Measurements from ENCODE around the gene CDCA3. TPM values are rescaled to one million over a fixed set of nuclear protein-coding genes. Genes with fewer than 3 reads are reported as not detected.
"Not testable (repeated sequence)": the region's sequence is repeated elsewhere in the genome, so short reads cannot be mapped to it uniquely, and the experiment has no call there.

The CDCA3 gene
- total RNA-seq = 41.6 and 42.1 TPM in 2 replicates

- peak; percentile 92 for DNase-seq (ENCODE audit: low spot score)
- H3K4me1 Mint-ChIP-seq (ENCODE audit: low read depth) = peaks cover 34% of the 10 kb centered on the region
- H3K9me3 Mint-ChIP-seq = no peaks in the 10 kb centered on the region
- peak within 1 kb of the TSS; percentile 97 for H3K27ac Mint-ChIP-seq
- H3K36me3 Mint-ChIP-seq (ENCODE audit: low read depth) = peaks cover 49% of the 10 kb centered on the region
- no peaks in the 10 kb centered on the region for H3K27me3 Mint-ChIP-seq (ENCODE audit: low read depth)
- intact Hi-C loops (cut with micrococcal nuclease) = loop anchor here (1.0 to 5.0 kb wide), 3 partner anchors 119 to 359 kb away; partner anchors contain the start of genes EMG1, MRPL51, NCAPD2 and NOP2
- H3K4me3 Mint-ChIP-seq (ENCODE audit: low read depth) = peak within 1 kb of the TSS; percentile 96
Observed at GRCh38 chr12:6851153-6851920, at the start of gene CDCA3. Gene CDCA3 (minus strand): TSS chr12:6851286. CDS start chr12:6850952, 334 bp downstream.

GRCh38 chr12:6899837-6900519 lies 48.9 kb upstream of the CDCA3 start:
- no peak for DNase-seq (ENCODE audit: low spot score)
- Mint-ChIP-seq H3K4me1 (ENCODE audit: low read depth) (peaks cover 6% of the 10 kb centered on the region), H3K4me3 (ENCODE audit: low read depth) (no peak overlapping the region), H3K36me3 (ENCODE audit: low read depth) (no peaks in the 10 kb centered on the region), H3K27me3 (ENCODE audit: low read depth) (no peaks in the 10 kb centered on the region), H3K9me3 (no peaks in the 10 kb centered on the region), H3K27ac (no peak overlapping the region)
- intact Hi-C loops (cut with micrococcal nuclease) = no loop called here

GRCh38 chr12:6899427-6899826 lies 48.3 kb upstream of the CDCA3 start:
- H3K27me3 Mint-ChIP-seq (ENCODE audit: low read depth) = no peaks in the 10 kb centered on the region
- no peaks in the 10 kb centered on the region for H3K9me3 Mint-ChIP-seq
- no peak overlapping the region for H3K4me3 Mint-ChIP-seq (ENCODE audit: low read depth)
- DNase-seq (ENCODE audit: low spot score) = no peak
- no peaks in the 10 kb centered on the region for H3K36me3 Mint-ChIP-seq (ENCODE audit: low read depth)
- intact Hi-C loops (cut with micrococcal nuclease) = no loop called here
- no peak overlapping the region for H3K27ac Mint-ChIP-seq
- H3K4me1 Mint-ChIP-seq (ENCODE audit: low read depth) = peaks cover 6% of the 10 kb centered on the region

GRCh38 chr12:6896846-6897435 lies 45.9 kb upstream of the CDCA3 start:
- no peak overlapping the region for H3K4me3 Mint-ChIP-seq (ENCODE audit: low read depth)
- H3K9me3 Mint-ChIP-seq = no peaks in the 10 kb centered on the region
- intact Hi-C loops (cut with micrococcal nuclease) = no loop called here

GRCh38 chr12:6894321-6894720 lies 43.2 kb upstream of the CDCA3 start:
- Mint-ChIP-seq H3K9me3 (no peaks in the 10 kb centered on the region), H3K27ac (no peak overlapping the region), H3K4me1 (ENCODE audit: low read depth) (peaks cover 13% of the 10 kb centered on the region), H3K4me3 (ENCODE audit: low read depth) (no peak overlapping the region), H3K27me3 (ENCODE audit: low read depth) (no peaks in the 10 kb centered on the region), H3K36me3 (ENCODE audit: low read depth) (peaks cover 5% of the 10 kb centered on the region)
- intact Hi-C loops (cut with micrococcal nuclease) = loop anchor here (5.0 kb wide), 1 partner anchor 107 kb away; the partner anchor contains the start of gene CD4
- DNase-seq (ENCODE audit: low spot score) = no peak

More at GRCh38 chr12:6896846-6897435, 45.9 kb upstream of the CDCA3 start:
- Mint-ChIP-seq H3K27me3 (ENCODE audit: low read depth) (no peaks in the 10 kb centered on the region), H3K27ac (no peak overlapping the region), H3K36me3 (ENCODE audit: low read depth) (no peaks in the 10 kb centered on the region), H3K4me1 (ENCODE audit: low read depth) (peaks cover 8% of the 10 kb centered on the region)
- no peak for DNase-seq (ENCODE audit: low spot score)

- DNase-seq (ENCODE audit: low spot score); H3K9me3 Mint-ChIP-seq; H3K27ac Mint-ChIP-seq; H3K4me3 Mint-ChIP-seq (ENCODE audit: low read depth); H3K27me3 Mint-ChIP-seq (ENCODE audit: low read depth): not testable (repeated sequence)
- intact Hi-C loops (cut with micrococcal nuclease) = loop anchor here (5.0 kb wide), 1 partner anchor 105 kb away; the partner anchor contains the start of gene CD4
- Mint-ChIP-seq H3K4me1 (ENCODE audit: low read depth) (peaks cover 13% of the 10 kb centered on the region), H3K36me3 (ENCODE audit: low read depth) (peaks cover 12% of the 10 kb centered on the region)
Observed at GRCh38 chr12:6892683-6893082, 41.6 kb upstream of the CDCA3 start.

- H3K36me3 Mint-ChIP-seq (ENCODE audit: low read depth) = peaks cover 12% of the 10 kb centered on the region
- intact Hi-C loops (cut with micrococcal nuclease) = loop anchor here (1.0 to 5.0 kb wide), 5 partner anchors 13 to 104 kb away; partner anchors contain the start of genes CD4, LRRC23, RNU7-1 and SPSB2
- peak overlapping the region; percentile 80 for H3K4me3 Mint-ChIP-seq (ENCODE audit: low read depth)
- no peaks in the 10 kb centered on the region for H3K27me3 Mint-ChIP-seq (ENCODE audit: low read depth)
- no peak for DNase-seq (ENCODE audit: low spot score)
- H3K4me1 Mint-ChIP-seq (ENCODE audit: low read depth) = peaks cover 13% of the 10 kb centered on the region
- H3K27ac Mint-ChIP-seq = peak overlapping the region; percentile 92
- no peaks in the 10 kb centered on the region for H3K9me3 Mint-ChIP-seq
Observed at GRCh38 chr12:6891646-6892001, 40.5 kb upstream of the CDCA3 start.

- Mint-ChIP-seq H3K27ac (peak overlapping the region; percentile 92), H3K4me1 (ENCODE audit: low read depth) (peaks cover 13% of the 10 kb centered on the region), H3K4me3 (ENCODE audit: low read depth) (peak overlapping the region; percentile 80), H3K36me3 (ENCODE audit: low read depth) (peaks cover 14% of the 10 kb centered on the region), H3K27me3 (ENCODE audit: low read depth) (no peaks in the 10 kb centered on the region), H3K9me3 (no peaks in the 10 kb centered on the region)
- DNase-seq (ENCODE audit: low spot score) = peak; percentile 98
- intact Hi-C loops (cut with micrococcal nuclease) = loop anchor here (1.0 to 5.0 kb wide), 5 partner anchors 13 to 104 kb away; partner anchors contain the start of genes CD4, LRRC23, RNU7-1 and SPSB2
Observed at GRCh38 chr12:6890789-6891645, 39.9 kb upstream of the CDCA3 start.

GRCh38 chr12:6889775-6890573 lies 38.9 kb upstream of the CDCA3 start:
- peaks cover 13% of the 10 kb centered on the region for H3K4me1 Mint-ChIP-seq (ENCODE audit: low read depth)
- intact Hi-C loops (cut with micrococcal nuclease) = loop anchor here (5.0 kb wide), 1 partner anchor 103 kb away; the partner anchor contains the start of gene CD4

GRCh38 chr12:6888794-6889193 lies 37.7 kb upstream of the CDCA3 start:
- intact Hi-C loops (cut with micrococcal nuclease) = not testable (repeated sequence)

More at GRCh38 chr12:6889775-6890573, 38.9 kb upstream of the CDCA3 start:
- Mint-ChIP-seq H3K27ac (peak overlapping the region; percentile 92), H3K36me3 (ENCODE audit: low read depth) (peaks cover 21% of the 10 kb centered on the region), H3K4me3 (ENCODE audit: low read depth) (peak overlapping the region; percentile 67)
- H3K27me3 Mint-ChIP-seq (ENCODE audit: low read depth); DNase-seq (ENCODE audit: low spot score); H3K9me3 Mint-ChIP-seq: not testable (repeated sequence)

GRCh38 chr12:6888360-6888759 lies 37.3 kb upstream of the CDCA3 start:
- Mint-ChIP-seq H3K4me1 (ENCODE audit: low read depth) (peaks cover 13% of the 10 kb centered on the region), H3K27ac (no peak overlapping the region), H3K9me3 (no peaks in the 10 kb centered on the region), H3K4me3 (ENCODE audit: low read depth) (no peak overlapping the region), H3K27me3 (ENCODE audit: low read depth) (no peaks in the 10 kb centered on the region), H3K36me3 (ENCODE audit: low read depth) (peaks cover 32% of the 10 kb centered on the region)
- intact Hi-C loops (cut with micrococcal nuclease) = no loop called here
- no peak for DNase-seq (ENCODE audit: low spot score)

More at GRCh38 chr12:6888794-6889193, 37.7 kb upstream of the CDCA3 start:
- H3K4me1 Mint-ChIP-seq (ENCODE audit: low read depth) = peaks cover 13% of the 10 kb centered on the region
- H3K27ac Mint-ChIP-seq; H3K27me3 Mint-ChIP-seq (ENCODE audit: low read depth); H3K9me3 Mint-ChIP-seq; H3K4me3 Mint-ChIP-seq (ENCODE audit: low read depth); DNase-seq (ENCODE audit: low spot score): not testable (repeated sequence)
- peaks cover 32% of the 10 kb centered on the region for H3K36me3 Mint-ChIP-seq (ENCODE audit: low read depth)
